Suprapubic skin (tissue), 4 donors: ENCODE results near the gene HOXB4. TPM values are rescaled to one million over a fixed set of nuclear protein-coding genes. Genes with fewer than 3 reads are reported as not detected.
A peak's percentile ranks its signal among the peaks of the same experiment; 100 is the strongest.

ENCODE experiments used
- DNase-seq, 2 donors: peaks; one replicate each; pipeline ENCODE4 v3.0.0-alpha.2; 2019; ENCODE audit warnings: low spot score in 2 of 2
- H3K27ac ChIP-seq: fragments of 200-600 bp; sonication (generic); one replicate; pipeline ENCODE4 v1.5.1; 2019
- H3K27me3 ChIP-seq: fragments of 200-600 bp; sonication (generic); one replicate; pipeline ENCODE4 v1.5.1; 2019
- H3K36me3 ChIP-seq: fragments of 200-600 bp; sonication (generic); one replicate; pipeline ENCODE4 v1.5.1; 2019
- H3K4me1 ChIP-seq: fragments of 200-600 bp; sonication (generic); one replicate; pipeline ENCODE4 v1.5.1; 2019
- H3K4me3 ChIP-seq: fragments of 200-600 bp; sonication (generic); one replicate; pipeline ENCODE4 v1.5.1; 2019; ENCODE audit warnings: mild to moderate bottlenecking
- H3K9me3 ChIP-seq: fragments of 200-600 bp; sonication (generic); one replicate; pipeline ENCODE4 v1.5.1; 2019
- EP300 ChIP-seq: sonication (generic); formaldehyde crosslinking; IDR thresholded peaks from one replicate; pipeline ENCODE4 v1.6.1; 2017; ENCODE audit warnings: antibody characterized with exemption
- POLR2A ChIP-seq, 2 donors: fragments of 450-650 bp; IDR thresholded peaks; one replicate each; pipeline ENCODE4 v1.6.1; 2017; ENCODE audit warnings: antibody characterized with exemption in 2 of 2, mild to moderate bottlenecking in 2 of 2, moderate library complexity in 2 of 2
- POLR2AphosphoS5 ChIP-seq, 3 donors: sonication (generic); formaldehyde crosslinking; IDR thresholded peaks; one replicate each; pipeline ENCODE4 v1.6.1; 2017; ENCODE audit warnings: antibody characterized with exemption in 3 of 3
- WGBS: methylation state at CpG from one replicate; pipeline ENCODE4 v1.1.5; 2018; 5-methylcytosine and 5-hydroxymethylcytosine counted together
- total RNA-seq, 4 donors: library from RNA; depleted of rRNA; stranded (reverse); fragments of >200 nt; gene quantifications; one replicate each; pipeline ENCODE4 v1.1.0, GENCODE V29; 2016
- TF ChIP-seq, protein P1 (sequence below), 2 donors: fragments of 200-600 bp in 1 of 2; fragments of 450-650 bp in 1 of 2; sonication (generic) in 1 of 2; IDR thresholded peaks; one replicate each; pipeline ENCODE4 v1.5.1; 2016 to 2019; ENCODE audit warnings: antibody characterized with exemption in 2 of 2, mild to moderate bottlenecking in 1 of 2, moderate library complexity in 1 of 2

The HOXB4 gene
- total RNA-seq, 4 donors from 2014 or later = 0.42 to 3.5 (median 1.0) TPM

DNA sequence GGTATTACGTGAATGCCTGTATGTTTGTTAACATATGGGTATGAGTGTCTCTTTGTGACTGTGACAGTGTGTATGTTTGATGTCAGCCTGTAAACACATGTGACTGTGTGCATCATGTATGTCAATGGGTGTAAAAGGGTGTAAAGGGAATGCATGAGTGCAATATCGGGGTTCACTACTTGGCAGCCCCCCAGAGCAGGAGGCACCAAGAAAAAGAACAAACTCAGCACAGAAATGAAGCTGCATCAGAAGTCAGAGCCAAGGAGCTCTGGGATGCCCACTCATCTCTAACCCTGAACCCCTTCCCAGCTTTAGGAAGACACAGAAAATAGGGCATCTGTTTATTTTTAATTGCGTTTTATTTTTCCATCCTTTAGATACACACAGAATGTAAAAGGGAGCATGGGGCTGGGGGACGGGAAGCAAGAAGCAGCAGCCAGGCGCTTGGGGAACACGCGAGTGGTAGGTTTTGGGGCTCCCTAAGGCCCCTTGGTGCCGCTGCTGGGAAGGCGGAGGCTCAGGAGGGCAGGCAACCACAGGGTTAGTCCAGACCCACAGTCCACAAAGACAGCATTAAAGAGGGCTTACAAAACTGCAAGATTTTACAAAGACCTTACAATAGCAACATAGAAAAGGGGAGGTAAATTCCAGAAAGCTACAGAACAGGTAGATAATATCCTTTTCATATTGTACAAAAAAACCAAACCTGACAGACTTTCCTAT is 28.9 kb upstream of the HOXB4 start:
- Histone ChIP-seq H3K4me1 (peaks cover 50% of the 10 kb centered on the region), H3K4me3 (no peak overlapping the region), H3K27ac (no peak overlapping the region), H3K36me3 (no peaks in the 10 kb centered on the region), H3K9me3 (no peaks in the 10 kb centered on the region), H3K27me3 (peaks cover 48% of the 10 kb centered on the region)
- TF ChIP-seq POLR2AphosphoS5 (IDR thresholded peaks at IDR 0.05) = no peak
- no peak for TF ChIP-seq EP300
- TF ChIP-seq POLR2A (IDR thresholded peaks at IDR 0.05) = no peak
- TF ChIP-seq, protein P1, sequence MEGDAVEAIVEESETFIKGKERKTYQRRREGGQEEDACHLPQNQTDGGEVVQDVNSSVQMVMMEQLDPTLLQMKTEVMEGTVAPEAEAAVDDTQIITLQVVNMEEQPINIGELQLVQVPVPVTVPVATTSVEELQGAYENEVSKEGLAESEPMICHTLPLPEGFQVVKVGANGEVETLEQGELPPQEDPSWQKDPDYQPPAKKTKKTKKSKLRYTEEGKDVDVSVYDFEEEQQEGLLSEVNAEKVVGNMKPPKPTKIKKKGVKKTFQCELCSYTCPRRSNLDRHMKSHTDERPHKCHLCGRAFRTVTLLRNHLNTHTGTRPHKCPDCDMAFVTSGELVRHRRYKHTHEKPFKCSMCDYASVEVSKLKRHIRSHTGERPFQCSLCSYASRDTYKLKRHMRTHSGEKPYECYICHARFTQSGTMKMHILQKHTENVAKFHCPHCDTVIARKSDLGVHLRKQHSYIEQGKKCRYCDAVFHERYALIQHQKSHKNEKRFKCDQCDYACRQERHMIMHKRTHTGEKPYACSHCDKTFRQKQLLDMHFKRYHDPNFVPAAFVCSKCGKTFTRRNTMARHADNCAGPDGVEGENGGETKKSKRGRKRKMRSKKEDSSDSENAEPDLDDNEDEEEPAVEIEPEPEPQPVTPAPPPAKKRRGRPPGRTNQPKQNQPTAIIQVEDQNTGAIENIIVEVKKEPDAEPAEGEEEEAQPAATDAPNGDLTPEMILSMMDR (IDR thresholded peaks at IDR 0.05) = no peak
- DNase-seq = no peak
- WGBS = 90% methylated on average over 9 of the region's 9 CpGs

DNA sequence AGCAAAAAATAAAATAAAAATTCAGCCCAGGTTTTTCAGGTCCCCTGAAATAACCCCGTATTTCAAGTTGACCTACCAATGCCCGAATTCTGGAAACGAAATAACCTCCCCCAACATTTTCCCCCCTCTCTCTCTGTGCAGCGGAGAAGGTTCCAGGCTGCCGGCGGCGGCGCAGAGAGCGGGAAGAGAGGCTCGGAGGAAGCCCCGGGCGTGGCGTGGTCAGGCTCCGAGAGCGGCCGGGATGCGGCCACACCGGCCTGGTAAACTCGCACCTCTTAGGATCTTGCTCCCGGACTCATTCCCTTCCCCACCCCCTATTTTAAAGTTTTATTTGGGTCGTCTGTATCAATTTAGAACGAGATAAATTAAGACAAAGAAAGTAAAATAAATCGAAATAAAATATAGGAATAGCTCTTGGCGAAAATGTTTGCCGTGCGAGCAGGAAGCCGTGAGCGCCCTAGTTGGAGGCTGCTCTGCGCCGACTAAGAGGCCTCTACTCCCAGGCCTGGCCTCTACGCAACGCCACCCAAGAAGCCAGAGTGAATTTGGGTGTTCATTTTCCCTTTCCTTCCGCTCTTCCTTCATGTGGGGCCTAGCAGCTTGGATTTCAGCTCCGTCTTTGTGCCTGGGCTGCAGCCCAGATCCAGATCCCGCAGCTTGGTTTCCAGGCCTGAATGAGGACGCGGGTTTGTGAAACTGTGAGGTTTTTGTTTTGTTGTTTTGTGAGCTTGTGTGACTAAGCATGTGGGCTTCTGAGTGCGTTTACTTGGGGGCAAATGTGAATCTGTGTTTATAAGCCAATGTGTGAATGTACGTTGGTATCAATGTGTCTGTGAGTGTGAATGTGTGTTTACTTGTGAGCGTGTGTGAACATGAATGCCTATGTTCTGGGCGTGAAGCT is 28.1 kb upstream of the HOXB4 start:
- Histone ChIP-seq H3K36me3 (no peaks in the 10 kb centered on the region), H3K4me1 (peaks cover 50% of the 10 kb centered on the region), H3K27ac (peak overlapping the region; percentile 5), H3K4me3 (no peak overlapping the region), H3K27me3 (peaks cover 48% of the 10 kb centered on the region), H3K9me3 (no peaks in the 10 kb centered on the region)
- no peak for DNase-seq
- no peak for TF ChIP-seq POLR2AphosphoS5 (IDR thresholded peaks at IDR 0.05)
- WGBS = 73% methylated on average over 41 of the region's 41 CpGs

DNA sequence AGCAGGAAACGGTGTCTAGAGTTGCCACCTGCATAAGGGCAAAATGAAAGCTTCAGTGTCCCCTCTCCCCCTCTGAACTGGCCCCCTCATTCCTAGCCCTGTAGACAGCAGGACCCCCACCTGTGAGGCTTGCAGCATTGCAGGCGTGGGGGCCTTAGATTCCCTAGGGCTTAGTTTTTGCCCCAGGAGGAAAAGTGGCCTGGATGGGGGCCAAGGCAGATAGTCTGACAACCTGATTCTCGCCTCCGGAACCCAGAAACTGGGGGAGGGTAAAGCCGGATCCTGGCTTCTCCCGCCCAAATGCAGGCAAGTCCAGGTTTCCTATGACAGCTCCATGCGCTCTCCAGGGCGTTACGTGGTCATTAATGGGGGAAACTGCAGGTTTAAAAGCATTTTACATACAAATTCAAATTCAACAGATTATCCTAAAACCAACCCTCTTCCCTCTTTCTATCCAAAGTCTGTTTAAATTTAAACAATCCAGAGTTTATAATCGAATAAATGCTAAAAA is 27.3 kb upstream of the HOXB4 start:
- 58% methylated on average over 9 of the region's 10 CpGs for WGBS
- Histone ChIP-seq H3K4me3 (peak overlapping the region; percentile 54), H3K9me3 (no peaks in the 10 kb centered on the region), H3K27ac (peak overlapping the region; percentile 72), H3K36me3 (no peaks in the 10 kb centered on the region), H3K27me3 (peaks cover 55% of the 10 kb centered on the region), H3K4me1 (peaks cover 44% of the 10 kb centered on the region)
- no peak for TF ChIP-seq EP300
- TF ChIP-seq POLR2A (IDR thresholded peaks at IDR 0.05) = no peak
- TF ChIP-seq, protein P1 (IDR thresholded peaks at IDR 0.05) = no peak
- no peak for TF ChIP-seq POLR2AphosphoS5 (IDR thresholded peaks at IDR 0.05)
- DNase-seq = no peak

DNA sequence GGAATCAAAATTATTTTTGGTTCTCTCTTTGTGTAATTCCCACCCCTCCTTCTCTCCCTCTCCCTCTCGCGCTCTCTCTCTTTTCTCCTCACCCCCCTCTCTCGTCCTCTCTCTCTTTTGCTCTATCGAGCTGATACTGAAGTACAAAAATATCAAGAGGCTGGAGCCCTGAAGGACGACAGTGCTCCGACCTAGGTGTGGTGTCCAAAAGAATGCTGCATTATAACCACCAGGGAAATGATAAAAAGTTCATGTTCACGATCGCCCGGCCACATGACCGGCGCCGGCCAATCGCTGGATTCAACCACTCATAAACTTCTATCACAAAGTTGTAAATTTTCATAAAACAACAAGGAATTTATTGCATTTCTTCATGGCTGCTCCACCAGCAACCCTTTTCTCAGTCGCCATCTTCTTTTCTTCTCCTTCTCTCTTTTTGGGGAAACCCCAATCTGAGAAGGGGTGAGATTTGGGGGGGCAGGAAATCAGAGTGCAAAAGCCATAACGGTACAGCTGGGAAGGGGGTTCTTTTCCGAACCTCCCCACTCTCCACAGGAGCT is 26.7 kb upstream of the HOXB4 start, which contains the start of gene HOXB6:
Gene HOXB6 (minus strand): TSS at position 217 of the 560 bp plus-strand sequence. CDS start 6,836 bp downstream, outside the sequence.
- Histone ChIP-seq H3K27me3 (peaks cover 61% of the 10 kb centered on the region), H3K4me1 (peaks cover 38% of the 10 kb centered on the region), H3K9me3 (no peaks in the 10 kb centered on the region), H3K27ac (peak within 1 kb of the TSS; percentile 72), H3K36me3 (no peaks in the 10 kb centered on the region), H3K4me3 (peak within 1 kb of the TSS; percentile 54)
- WGBS = 11% methylated on average over 16 of the region's 16 CpGs
- no peak for DNase-seq
- TF ChIP-seq, protein P1 (IDR thresholded peaks at IDR 0.05) = peak in 1 of 2 donors; percentile 1
- no peak for TF ChIP-seq EP300

DNA sequence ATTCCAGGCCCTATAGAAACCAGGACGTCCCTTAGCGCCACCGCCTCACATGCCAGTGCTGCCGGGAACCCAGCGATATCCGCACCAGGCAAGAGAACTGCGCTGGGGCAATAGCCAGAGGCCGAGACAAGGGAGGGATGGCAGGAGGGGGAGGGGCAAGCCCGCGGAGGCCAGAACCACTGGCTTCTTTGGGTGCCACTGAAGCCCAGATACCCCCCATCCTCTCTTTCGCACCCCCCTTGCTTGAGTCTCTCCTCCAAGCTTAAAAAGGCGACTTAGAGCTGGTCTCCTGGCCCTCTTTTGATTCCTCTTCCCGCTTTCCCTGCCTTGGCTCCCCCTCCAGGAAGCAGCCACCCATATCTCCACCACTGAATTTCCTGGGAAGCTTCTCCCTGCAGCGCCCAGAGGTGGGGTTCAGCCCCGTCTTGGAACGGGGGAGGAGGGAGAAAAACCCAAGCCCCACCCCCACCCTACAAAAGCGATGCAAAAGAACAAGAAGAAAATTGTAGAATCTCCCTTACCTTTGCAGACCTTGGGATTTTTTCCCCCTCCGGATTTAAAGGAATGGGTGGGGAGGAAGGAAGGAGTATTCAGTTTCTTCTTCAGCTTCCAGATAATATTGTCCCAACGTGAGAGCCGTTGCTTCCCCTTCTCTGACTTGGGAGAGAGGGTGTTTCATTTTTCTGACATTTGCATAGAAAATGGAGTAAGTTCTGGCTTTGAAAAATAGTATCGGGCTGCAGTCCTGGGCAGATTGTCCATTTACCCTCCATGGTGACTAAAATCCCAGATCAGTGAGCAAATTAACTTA is 26.0 kb upstream of the HOXB4 start:
- peak overlapping the region; percentile 54 for H3K4me3 ChIP-seq
- H3K9me3 ChIP-seq = no peaks in the 10 kb centered on the region
- 13% methylated on average over 21 of the region's 21 CpGs for WGBS
- H3K27ac ChIP-seq = peak overlapping the region; percentile 72
- TF ChIP-seq POLR2AphosphoS5 (IDR thresholded peaks at IDR 0.05) (no peak), EP300 (no peak), POLR2A (IDR thresholded peaks at IDR 0.05) (peak in 1 of 2 donors; percentile 14)
- TF ChIP-seq, protein P1 (IDR thresholded peaks at IDR 0.05) = no peak
- no peak for DNase-seq
- H3K36me3 ChIP-seq = no peaks in the 10 kb centered on the region
- peaks cover 68% of the 10 kb centered on the region for H3K27me3 ChIP-seq
- peaks cover 34% of the 10 kb centered on the region for H3K4me1 ChIP-seq
